ENCODE results near the gene CES3. TPM values are rescaled to one million over a fixed set of nuclear protein-coding genes. Genes with fewer than 3 reads are reported as not detected.

CES3 gene
- polyA plus RNA-seq, 1 donor from 2014 or later, result 1.8 TPM

DNA sequence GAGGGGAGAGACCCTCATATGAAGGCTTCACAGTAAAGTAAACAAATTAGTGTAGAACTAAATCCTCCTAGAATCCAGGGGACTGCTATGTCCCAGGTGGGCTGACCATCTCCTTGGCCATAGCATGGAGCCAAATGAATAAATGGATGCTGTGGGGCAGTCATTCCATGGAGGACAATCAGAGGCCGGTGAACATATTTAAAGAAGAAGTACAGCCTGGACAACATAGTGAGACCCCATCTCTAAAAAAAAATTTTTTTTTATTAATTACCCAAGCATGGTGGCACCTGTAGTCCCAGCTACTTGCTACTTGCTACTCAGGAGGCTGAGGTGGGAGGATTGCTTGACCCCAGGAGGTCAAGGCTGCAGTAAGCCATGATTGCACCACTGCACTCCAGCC lies 62.6 kb downstream of the CES3 start:
- Histone ChIP-seq H3K4me3 (ENCODE audit: low read length) (no peak overlapping the region), H2AFZ (ENCODE audit: low read depth, low read length) (no peak overlapping the region), H3K79me2 (replicated peaks; ENCODE audit: insufficient read depth, low read length) (no peaks in the 10 kb centered on the region), H3K4me2 (ENCODE audit: low read length) (no peak overlapping the region), H3K36me3 (ENCODE audit: insufficient read depth, low read length) (no peaks in the 10 kb centered on the region), H3K27me3 (ENCODE audit: insufficient read depth, low read depth, low read length) (no peaks in the 10 kb centered on the region), H3K9me3 (ENCODE audit: low read length) (no peaks in the 10 kb centered on the region), H4K20me1 (ENCODE audit: insufficient read depth) (no peaks in the 10 kb centered on the region), H3K9me2 (ENCODE audit: insufficient read depth, low read length) (no peaks in the 10 kb centered on the region), H3K27ac (ENCODE audit: low read length) (no peak overlapping the region), H3K9ac (ENCODE audit: low read length) (no peak overlapping the region), H3F3A (ENCODE audit: insufficient read depth, low read length, poor library complexity, severe bottlenecking) (no peaks in the 10 kb centered on the region)
- TF ChIP-seq, protein P1, sequence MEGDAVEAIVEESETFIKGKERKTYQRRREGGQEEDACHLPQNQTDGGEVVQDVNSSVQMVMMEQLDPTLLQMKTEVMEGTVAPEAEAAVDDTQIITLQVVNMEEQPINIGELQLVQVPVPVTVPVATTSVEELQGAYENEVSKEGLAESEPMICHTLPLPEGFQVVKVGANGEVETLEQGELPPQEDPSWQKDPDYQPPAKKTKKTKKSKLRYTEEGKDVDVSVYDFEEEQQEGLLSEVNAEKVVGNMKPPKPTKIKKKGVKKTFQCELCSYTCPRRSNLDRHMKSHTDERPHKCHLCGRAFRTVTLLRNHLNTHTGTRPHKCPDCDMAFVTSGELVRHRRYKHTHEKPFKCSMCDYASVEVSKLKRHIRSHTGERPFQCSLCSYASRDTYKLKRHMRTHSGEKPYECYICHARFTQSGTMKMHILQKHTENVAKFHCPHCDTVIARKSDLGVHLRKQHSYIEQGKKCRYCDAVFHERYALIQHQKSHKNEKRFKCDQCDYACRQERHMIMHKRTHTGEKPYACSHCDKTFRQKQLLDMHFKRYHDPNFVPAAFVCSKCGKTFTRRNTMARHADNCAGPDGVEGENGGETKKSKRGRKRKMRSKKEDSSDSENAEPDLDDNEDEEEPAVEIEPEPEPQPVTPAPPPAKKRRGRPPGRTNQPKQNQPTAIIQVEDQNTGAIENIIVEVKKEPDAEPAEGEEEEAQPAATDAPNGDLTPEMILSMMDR (IDR thresholded peaks at IDR 0.05; ENCODE audit: poor library complexity, severe bottlenecking), result no peak
- TF ChIP-seq RAD21 (conservative IDR thresholded peaks at IDR 0.05) (no peak), EZH2 (IDR thresholded peaks at IDR 0.05; ENCODE audit: borderline replicate concordance, insufficient read depth, low read length, poor library complexity, severe bottlenecking) (no peak), SMC3 (conservative IDR thresholded peaks at IDR 0.05; ENCODE audit: poor library complexity) (no peak), MXI1 (conservative IDR thresholded peaks at IDR 0.05; ENCODE audit: poor library complexity, severe bottlenecking) (no peak), EP300 (conservative IDR thresholded peaks at IDR 0.05; ENCODE audit: poor library complexity, severe bottlenecking) (no peak), POLR2AphosphoS5 (IDR thresholded peaks at IDR 0.05) (no peak), TAF1 (IDR thresholded peaks at IDR 0.05; ENCODE audit: low read depth) (no peak)
- TF ChIP-seq, protein P2, sequence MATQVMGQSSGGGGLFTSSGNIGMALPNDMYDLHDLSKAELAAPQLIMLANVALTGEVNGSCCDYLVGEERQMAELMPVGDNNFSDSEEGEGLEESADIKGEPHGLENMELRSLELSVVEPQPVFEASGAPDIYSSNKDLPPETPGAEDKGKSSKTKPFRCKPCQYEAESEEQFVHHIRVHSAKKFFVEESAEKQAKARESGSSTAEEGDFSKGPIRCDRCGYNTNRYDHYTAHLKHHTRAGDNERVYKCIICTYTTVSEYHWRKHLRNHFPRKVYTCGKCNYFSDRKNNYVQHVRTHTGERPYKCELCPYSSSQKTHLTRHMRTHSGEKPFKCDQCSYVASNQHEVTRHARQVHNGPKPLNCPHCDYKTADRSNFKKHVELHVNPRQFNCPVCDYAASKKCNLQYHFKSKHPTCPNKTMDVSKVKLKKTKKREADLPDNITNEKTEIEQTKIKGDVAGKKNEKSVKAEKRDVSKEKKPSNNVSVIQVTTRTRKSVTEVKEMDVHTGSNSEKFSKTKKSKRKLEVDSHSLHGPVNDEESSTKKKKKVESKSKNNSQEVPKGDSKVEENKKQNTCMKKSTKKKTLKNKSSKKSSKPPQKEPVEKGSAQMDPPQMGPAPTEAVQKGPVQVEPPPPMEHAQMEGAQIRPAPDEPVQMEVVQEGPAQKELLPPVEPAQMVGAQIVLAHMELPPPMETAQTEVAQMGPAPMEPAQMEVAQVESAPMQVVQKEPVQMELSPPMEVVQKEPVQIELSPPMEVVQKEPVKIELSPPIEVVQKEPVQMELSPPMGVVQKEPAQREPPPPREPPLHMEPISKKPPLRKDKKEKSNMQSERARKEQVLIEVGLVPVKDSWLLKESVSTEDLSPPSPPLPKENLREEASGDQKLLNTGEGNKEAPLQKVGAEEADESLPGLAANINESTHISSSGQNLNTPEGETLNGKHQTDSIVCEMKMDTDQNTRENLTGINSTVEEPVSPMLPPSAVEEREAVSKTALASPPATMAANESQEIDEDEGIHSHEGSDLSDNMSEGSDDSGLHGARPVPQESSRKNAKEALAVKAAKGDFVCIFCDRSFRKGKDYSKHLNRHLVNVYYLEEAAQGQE (IDR thresholded peaks at IDR 0.05; ENCODE audit: borderline replicate concordance), result no peak

Small RNA genes within 50 kb of the gene (small RNA-seq; reads per million reads assigned to genes)
- 0 reads per million in 3 experiments for gene RN7SL543P

Other genes starting within 250 kb of the CES3 start
- 237 and 249 TPM in 2 replicates for gene DYNC1LI2, start 209.7 kb upstream of the CES3 start, polyA plus RNA-seq
- 0.38 TPM in 1 of 2 replicates, not detected in the other for gene TERB1, start 159.7 kb upstream of the CES3 start, polyA plus RNA-seq
- 209 and 227 TPM in 2 replicates for gene NAE1, start 130.3 kb upstream of the CES3 start, polyA plus RNA-seq
- not detected in 2 replicates for gene CA7, start 116.9 kb upstream of the CES3 start, polyA plus RNA-seq
- gene PDP2, start 80.8 kb upstream of the CES3 start, polyA plus RNA-seq, result 3.0 and 4.2 TPM in 2 replicates
- gene CDH16, start 42.4 kb upstream of the CES3 start, polyA plus RNA-seq, result not detected in 2 replicates
- gene RRAD, start 35.7 kb upstream of the CES3 start, polyA plus RNA-seq, result 1.0 TPM in 2 replicates
- gene CIAO2B, start 26.9 kb upstream of the CES3 start, polyA plus RNA-seq, result 323 and 339 TPM in 2 replicates
- 22.9 and 31.4 TPM in 2 replicates for gene CES2, start 25.8 kb upstream of the CES3 start, polyA plus RNA-seq
- 47.0 and 51.2 TPM in 2 replicates for gene CES4A, start 27.3 kb downstream of the CES3 start, polyA plus RNA-seq
- gene CBFB, start 67.9 kb downstream of the CES3 start, polyA plus RNA-seq, result 31.1 and 32.6 TPM in 2 replicates
- 9.8 and 25.9 TPM in 2 replicates for gene PHAF1, start 148.7 kb downstream of the CES3 start, polyA plus RNA-seq
- gene B3GNT9, start 189.7 kb downstream of the CES3 start, polyA plus RNA-seq, result not detected in 2 replicates
- gene TRADD, start 198.6 kb downstream of the CES3 start, polyA plus RNA-seq, result 0.96 TPM in 1 of 2 replicates, not detected in the other
- gene FBXL8, start 198.7 kb downstream of the CES3 start, polyA plus RNA-seq, result 1.2 and 2.8 TPM in 2 replicates
- 12.7 and 27.9 TPM in 2 replicates for gene HSF4, start 203.5 kb downstream of the CES3 start, polyA plus RNA-seq
- 8.4 and 17.0 TPM in 2 replicates for gene NOL3, start 209.3 kb downstream of the CES3 start, polyA plus RNA-seq
- 323 and 356 TPM in 2 replicates for gene MATCAP1, start 222.7 kb downstream of the CES3 start, polyA plus RNA-seq
- gene EXOC3L1, start 228.9 kb downstream of the CES3 start, polyA plus RNA-seq, result 0.43 and 0.96 TPM in 2 replicates
- 112 and 140 TPM in 2 replicates for gene E2F4, start 230.9 kb downstream of the CES3 start, polyA plus RNA-seq
- 2.2 and 3.5 TPM in 2 replicates for gene ELMO3, start 237.9 kb downstream of the CES3 start, polyA plus RNA-seq